Type B pancreatic cell (in vitro differentiated cells): Measurements from ENCODE around the gene MAGIX. TPM values are rescaled to one million over a fixed set of nuclear protein-coding genes. Genes with fewer than 3 reads are reported as not detected.
"Not testable (repeated sequence)": the region's sequence is repeated elsewhere in the genome, so short reads cannot be mapped to it uniquely, and the experiment has no call there.

Source experiments
- DNase-seq: peaks from one replicate; pipeline ENCODE4 v3.0.0; 2021; ENCODE audit warnings: mixed read lengths; ENCODE audit not compliant: unreplicated experiment; ENCODE audit errors: extremely low spot score
- H3K27ac Mint-ChIP-seq: 2 replicates; pipeline ENCODE4 v1.8.0; 2021; ENCODE audit warnings: mild to moderate bottlenecking, mixed read lengths
- H3K27me3 Mint-ChIP-seq: 2 replicates; pipeline ENCODE4 v1.8.0; 2021; ENCODE audit warnings: mixed read lengths
- H3K36me3 Mint-ChIP-seq: 2 replicates; pipeline ENCODE4 v1.8.0; 2021; ENCODE audit warnings: mixed read lengths
- H3K4me1 Mint-ChIP-seq: one replicate; pipeline ENCODE4 v1.8.0; 2021; ENCODE audit warnings: mixed read lengths; ENCODE audit not compliant: unreplicated experiment
- H3K4me3 Mint-ChIP-seq: 2 replicates; pipeline ENCODE4 v1.8.0; 2021; ENCODE audit warnings: mild to moderate bottlenecking, mixed read lengths
- H3K9me3 Mint-ChIP-seq: 2 replicates; pipeline ENCODE4 v1.8.0; 2021; ENCODE audit warnings: mixed read lengths
- total RNA-seq: library from RNA; stranded (reverse); gene quantifications from 2 replicates; pipeline ENCODE4 v1.2.1, GENCODE V29; 2021; ENCODE audit warnings: low replicate concordance
- TF ChIP-seq, protein P1 (sequence below): fragments of 200-600 bp; sonication (generic); conservative IDR thresholded peaks from 2 replicates; pipeline ENCODE4 v1.5.0; 2021; ENCODE audit warnings: antibody characterized with exemption, mild to moderate bottlenecking

MAGIX gene
- total RNA-seq, 1 donor from 2014 or later: 4.8 TPM

DNA sequence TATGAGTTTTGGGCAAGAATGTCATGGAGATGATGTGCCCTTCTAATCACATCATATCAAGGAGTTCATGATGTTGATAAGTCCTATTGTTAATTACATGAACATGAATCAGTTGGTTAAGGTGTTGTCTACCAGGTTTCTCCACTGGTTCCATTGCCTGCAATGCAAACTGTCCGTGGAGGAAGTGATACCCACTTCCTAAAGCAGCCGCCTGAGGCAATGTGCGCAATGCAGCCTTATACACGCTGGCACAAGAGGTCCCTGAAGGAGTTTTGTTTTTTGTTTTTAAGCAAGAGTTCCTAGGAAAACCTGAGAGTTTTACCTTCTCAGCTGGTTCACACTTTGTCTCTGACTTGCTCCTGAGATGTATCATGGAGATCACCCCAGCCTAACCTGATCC, 33.1 kb upstream of the MAGIX start:
- no peaks in the 10 kb centered on the region for H3K36me3 Mint-ChIP-seq
- no peaks in the 10 kb centered on the region for H3K9me3 Mint-ChIP-seq
- no peak overlapping the region for H3K4me3 Mint-ChIP-seq
- no peaks in the 10 kb centered on the region for H3K4me1 Mint-ChIP-seq
- TF ChIP-seq, protein P1, sequence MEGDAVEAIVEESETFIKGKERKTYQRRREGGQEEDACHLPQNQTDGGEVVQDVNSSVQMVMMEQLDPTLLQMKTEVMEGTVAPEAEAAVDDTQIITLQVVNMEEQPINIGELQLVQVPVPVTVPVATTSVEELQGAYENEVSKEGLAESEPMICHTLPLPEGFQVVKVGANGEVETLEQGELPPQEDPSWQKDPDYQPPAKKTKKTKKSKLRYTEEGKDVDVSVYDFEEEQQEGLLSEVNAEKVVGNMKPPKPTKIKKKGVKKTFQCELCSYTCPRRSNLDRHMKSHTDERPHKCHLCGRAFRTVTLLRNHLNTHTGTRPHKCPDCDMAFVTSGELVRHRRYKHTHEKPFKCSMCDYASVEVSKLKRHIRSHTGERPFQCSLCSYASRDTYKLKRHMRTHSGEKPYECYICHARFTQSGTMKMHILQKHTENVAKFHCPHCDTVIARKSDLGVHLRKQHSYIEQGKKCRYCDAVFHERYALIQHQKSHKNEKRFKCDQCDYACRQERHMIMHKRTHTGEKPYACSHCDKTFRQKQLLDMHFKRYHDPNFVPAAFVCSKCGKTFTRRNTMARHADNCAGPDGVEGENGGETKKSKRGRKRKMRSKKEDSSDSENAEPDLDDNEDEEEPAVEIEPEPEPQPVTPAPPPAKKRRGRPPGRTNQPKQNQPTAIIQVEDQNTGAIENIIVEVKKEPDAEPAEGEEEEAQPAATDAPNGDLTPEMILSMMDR: no peak
- no peak overlapping the region for H3K27ac Mint-ChIP-seq
- DNase-seq: no peak
- H3K27me3 Mint-ChIP-seq: no peaks in the 10 kb centered on the region

DNA sequence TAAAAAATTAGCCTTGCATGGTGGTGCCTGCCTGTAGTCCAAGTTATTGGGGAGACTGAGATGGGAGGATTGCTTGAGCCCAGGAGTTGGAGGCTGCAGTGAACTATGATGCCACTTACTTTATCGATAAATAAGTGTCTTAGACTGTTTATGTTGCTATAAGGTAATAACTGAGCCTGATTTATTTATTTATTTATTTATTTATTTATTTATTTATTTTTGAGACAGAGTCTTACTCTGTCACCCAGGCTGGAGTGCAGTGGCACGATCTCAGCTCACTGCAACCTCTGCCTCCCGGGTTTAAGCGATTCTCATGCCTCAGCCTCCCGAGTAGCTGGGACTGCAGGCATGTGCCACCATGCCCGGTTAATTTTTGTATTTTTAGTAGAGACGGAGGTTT, 30.3 kb upstream of the MAGIX start:
- not testable (repeated sequence) for H3K9me3 Mint-ChIP-seq, DNase-seq, H3K27ac Mint-ChIP-seq, H3K4me3 Mint-ChIP-seq, H3K4me1 Mint-ChIP-seq, H3K27me3 Mint-ChIP-seq, H3K36me3 Mint-ChIP-seq

DNA sequence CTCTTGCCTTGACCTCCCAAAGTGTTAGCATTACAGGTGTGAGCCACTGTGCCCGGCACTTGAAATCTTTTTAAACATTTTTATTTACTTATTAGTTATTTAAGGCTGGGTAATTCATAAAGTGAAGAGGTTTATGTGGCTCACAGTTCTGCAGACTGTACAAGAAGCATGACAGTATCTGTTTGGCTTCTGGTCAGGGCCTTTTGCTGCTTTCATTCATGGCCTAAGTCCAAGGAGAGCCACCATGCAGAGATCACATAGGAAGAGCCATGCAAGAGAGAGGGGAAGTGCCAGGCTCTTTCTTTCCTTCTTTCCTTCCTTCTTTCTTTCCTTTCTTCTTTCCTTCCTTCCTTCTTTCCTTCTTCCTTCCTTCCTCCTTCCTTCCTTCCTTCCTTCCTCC, 28.8 kb upstream of the MAGIX start:
- DNase-seq: no peak
- Mint-ChIP-seq H3K27me3 (no peaks in the 10 kb centered on the region), H3K4me1 (no peaks in the 10 kb centered on the region), H3K27ac (no peak overlapping the region), H3K9me3 (peaks cover 4% of the 10 kb centered on the region), H3K4me3 (no peak overlapping the region), H3K36me3 (peaks cover 4% of the 10 kb centered on the region)
- TF ChIP-seq, protein P1: no peak

DNA sequence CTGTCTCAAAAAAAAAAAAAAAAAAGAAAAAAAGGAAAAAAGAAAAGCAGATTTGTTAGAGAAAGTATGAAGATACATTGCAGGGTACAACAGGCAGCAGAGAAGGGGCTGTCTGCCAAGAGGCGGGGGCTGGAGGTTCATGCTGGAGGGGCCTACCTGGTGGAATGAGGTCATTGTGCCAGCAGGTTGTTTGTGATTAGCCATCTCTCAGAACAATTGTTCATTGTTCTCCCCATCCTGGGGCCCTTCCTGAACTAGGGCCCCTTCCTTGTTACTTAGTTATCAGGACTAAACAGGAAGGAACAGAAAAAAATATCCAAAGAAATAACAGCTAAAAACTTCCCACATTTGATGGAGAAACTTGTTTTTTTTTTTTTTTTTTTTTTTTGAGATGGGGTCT, 25.1 kb upstream of the MAGIX start:
- TF ChIP-seq, protein P1: no peak
- peaks cover 8% of the 10 kb centered on the region for H3K36me3 Mint-ChIP-seq
- no peak overlapping the region for H3K4me3 Mint-ChIP-seq
- no peak overlapping the region for H3K27ac Mint-ChIP-seq
- peaks cover 14% of the 10 kb centered on the region for H3K9me3 Mint-ChIP-seq
- DNase-seq: no peak
- no peaks in the 10 kb centered on the region for H3K4me1 Mint-ChIP-seq
- H3K27me3 Mint-ChIP-seq: no peaks in the 10 kb centered on the region

DNA sequence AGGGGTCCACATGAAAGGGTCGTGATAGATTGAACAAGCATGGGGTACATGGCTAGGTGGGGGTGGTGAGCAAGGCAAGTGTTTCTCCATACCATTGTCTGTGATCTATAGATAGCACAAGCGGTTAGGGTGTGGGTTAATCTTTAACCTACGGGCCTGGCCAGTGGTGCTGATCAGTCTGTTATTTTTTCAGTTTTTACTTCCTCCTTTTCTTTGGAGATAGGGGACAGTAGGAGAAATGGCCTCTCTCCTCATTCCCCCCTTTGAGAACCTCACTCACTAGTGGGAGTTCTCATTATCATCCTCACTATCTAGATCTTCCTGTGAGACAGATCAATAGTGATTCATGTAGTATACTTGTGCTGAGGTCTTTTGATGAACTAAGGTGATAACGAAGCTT, 22.8 kb upstream of the MAGIX start:
- DNase-seq: no peak
- Mint-ChIP-seq H3K4me1 (no peaks in the 10 kb centered on the region), H3K9me3 (peaks cover 14% of the 10 kb centered on the region), H3K27ac (no peak overlapping the region), H3K4me3 (no peak overlapping the region), H3K27me3 (no peaks in the 10 kb centered on the region), H3K36me3 (peaks cover 8% of the 10 kb centered on the region)
- TF ChIP-seq, protein P1: no peak

DNA sequence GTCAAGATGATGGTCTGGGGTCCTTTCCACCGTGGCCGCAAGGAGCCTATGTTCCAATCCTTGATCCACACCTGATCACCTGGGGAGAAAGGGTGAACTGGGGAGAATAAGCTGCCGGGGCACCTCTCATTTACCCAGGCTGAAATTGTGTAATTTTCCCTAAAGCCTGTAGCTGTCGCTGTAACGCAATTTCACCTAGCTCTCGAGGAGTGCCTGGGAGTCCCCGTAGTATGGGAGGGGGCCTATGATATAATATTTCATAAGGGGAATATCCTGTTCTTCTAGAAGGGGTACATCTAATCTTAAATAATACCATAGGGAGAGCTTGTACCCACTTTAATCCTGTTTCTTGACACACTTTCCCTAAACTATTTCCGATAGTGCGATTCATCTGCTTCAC, 20.3 kb upstream of the MAGIX start:
- not testable (repeated sequence) for H3K9me3 Mint-ChIP-seq, H3K36me3 Mint-ChIP-seq

DNA sequence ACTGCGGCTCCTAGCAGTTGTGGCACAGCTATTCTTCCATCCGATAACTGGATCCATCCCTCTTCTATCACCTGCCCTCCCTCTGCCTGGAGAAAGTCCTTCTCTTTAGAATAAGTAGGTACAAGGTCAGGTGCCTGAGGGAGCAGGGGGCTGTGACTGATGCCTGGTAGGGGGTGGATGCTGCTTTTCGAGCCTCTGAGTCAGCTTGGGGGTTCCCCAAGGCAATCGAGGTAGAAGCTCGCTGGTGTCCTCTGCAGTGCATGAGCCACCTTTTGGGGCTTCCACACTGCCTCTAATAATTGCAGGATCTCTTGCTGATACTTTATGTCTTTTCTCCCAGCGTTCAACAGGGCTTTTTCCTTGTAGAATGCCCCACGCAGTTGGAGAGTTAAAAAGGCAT, 19.4 kb upstream of the MAGIX start:
- not testable (repeated sequence) for H3K27ac Mint-ChIP-seq, H3K27me3 Mint-ChIP-seq, DNase-seq, H3K4me1 Mint-ChIP-seq, H3K9me3 Mint-ChIP-seq, H3K36me3 Mint-ChIP-seq, H3K4me3 Mint-ChIP-seq

More for the DNA sequence above, 20.3 kb upstream of the MAGIX start:
- not testable (repeated sequence) for H3K27me3 Mint-ChIP-seq, H3K4me1 Mint-ChIP-seq, DNase-seq, H3K27ac Mint-ChIP-seq, H3K4me3 Mint-ChIP-seq
- TF ChIP-seq, protein P1: peak; percentile 54
